Adrenal gland (tissue), 12 donors: ENCODE data around the gene EHD4. TPM values are rescaled to one million over a fixed set of nuclear protein-coding genes. Genes with fewer than 3 reads are reported as not detected.

Experiments used
- DNase-seq, 7 donors: peaks; one replicate each; pipeline ENCODE4 v3.0.0-alpha.2; 2019 to 2020
- H3K27ac ChIP-seq, 5 donors: fragments of 200-600 bp; sonication (generic) in 4 of 5; 1 replicate in 3 of 5; 2 replicates in 2 of 5; pipeline versions ENCODE4 v1.5.1 to v1.8.0; 2016 to 2020; ENCODE audit warnings: mild to moderate bottlenecking in 1 of 5
- H3K27me3 ChIP-seq: fragments of 200-600 bp; 2 replicates; pipeline ENCODE4 v1.8.0; 2021
- H3K36me3 ChIP-seq, 2 donors: fragments of 200-600 bp; replicated peaks in 1 of 2; 1 replicate in 1 of 2; 2 replicates in 1 of 2; pipeline versions ENCODE4 v1.5.1 to v1.8.0; 2018 to 2022
- H3K4me1 ChIP-seq, 2 donors: fragments of 200-600 bp; replicated peaks in 1 of 2; 1 replicate in 1 of 2; 2 replicates in 1 of 2; pipeline versions ENCODE4 v1.5.1 to v1.8.0; 2018 to 2021
- H3K4me3 ChIP-seq, 4 donors: fragments of 200-600 bp; sonication (generic) in 3 of 4; one replicate each; pipeline ENCODE4 v1.5.1; 2016 to 2018
- H3K9me3 ChIP-seq, 3 donors: fragments of 200-600 bp; sonication (generic) in 1 of 3; replicated peaks in 1 of 3; 1 replicate in 2 of 3; 2 replicates in 1 of 3; pipeline versions ENCODE4 v1.5.1 to v1.8.0; 2016 to 2021
- POLR2A ChIP-seq, 2 donors: fragments of 450-650 bp; IDR thresholded peaks; one replicate each; pipeline ENCODE4 v1.6.1; 2017; ENCODE audit warnings: antibody characterized with exemption in 2 of 2, mild to moderate bottlenecking in 2 of 2, moderate library complexity in 1 of 2
- WGBS, 4 donors: extraction: QIAGEN DNeasy Blood & Tissue Kit in 2 of 4; methylation state at CpG; one replicate each; pipeline versions ENCODE4 v1.1.5 to v1.1.7; 2013 to 2017; 5-methylcytosine and 5-hydroxymethylcytosine counted together
- intact Hi-C, 2 donors: fragments of 100-400 bp; cut with DNase I; formaldehyde crosslinking; loops; one replicate each; pipeline versions ENCODE4 v1.14.1 to v1.15.0; 2022 to 2023
- polyA plus RNA-seq, 3 donors: library from polyadenylated mRNA; stranded (reverse); fragments of 200-250 nt in 2 of 3; fragments of 350-450 nt in 1 of 3; fragmentation: Illumina TruSeq in 1 of 3; extraction: RNeasy Lipid Tissue Mini Kit (QIAGEN cat#74804) in 1 of 3; gene quantifications; one replicate each; pipeline ENCODE4 v1.2.3, GENCODE V29; 2013 to 2014
- total RNA-seq, 9 donors: library from RNA; depleted of rRNA in 4 of 9; stranded (reverse); fragments of >200 nt in 4 of 9; fragments of 120-200 nt in 1 of 9; fragmentation: NEBNext Ultra II Directional in 1 of 9; extraction: Animal tissue kit (Norgen Biotek cat#: 25700) in 1 of 9; gene quantifications; one replicate each; pipeline versions ENCODE4 v1.1.0 to v1.2.4, GENCODE V29; 2013 to 2023
- TF ChIP-seq, protein P1 (sequence below), 6 experiments: fragments of 450-650 bp in 4 of 6; fragments of 200-600 bp in 2 of 6; sonication (generic) in 1 of 6; IDR thresholded peaks; 1 replicate in 5 of 6; 2 replicates in 1 of 6; pipeline versions ENCODE4 v1.5.1 to v1.8.0; 2016 to 2021; ENCODE audit warnings: antibody characterized with exemption in 6 of 6, mild to moderate bottlenecking in 2 of 6, moderate library complexity in 1 of 6
- donor health status: healthy with polysubstance abuse.
- donor health status: Bipolar disorder and iron deficiency.
- donor health status: DM: yes; HTN: yes; CAD: no.
- donor health status: DM: no; HTN: no; CAD: no.
- donor health status: DM: no; HTN: no; CAD: no.
- donor health status: DM: yes; HTN: yes; CAD: no.

EHD4 gene
- total and polyA plus RNA-seq, 12 donors = 2.0 to 17.0 (median 11.5) TPM

DNA sequence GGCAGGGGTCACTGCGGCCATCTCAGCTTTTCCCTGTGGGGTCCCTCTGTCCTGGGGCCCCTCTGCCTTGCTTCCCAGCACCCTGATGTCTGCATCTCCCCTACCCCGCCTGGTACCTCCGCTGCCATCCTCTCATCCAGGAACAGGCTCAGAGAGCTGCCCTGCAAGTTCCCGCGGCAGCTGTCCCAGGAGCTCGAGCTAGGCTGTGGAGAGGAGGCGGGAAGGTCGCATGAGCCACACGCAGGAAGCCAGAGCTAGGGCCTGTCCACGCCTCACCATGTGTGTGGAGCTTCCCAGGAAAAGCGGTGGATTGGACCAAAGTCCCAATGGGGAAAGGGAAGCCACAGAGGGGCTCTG is 121.2 kb downstream of the EHD4 start:
- DNase-seq = peak in 2 of 7 donors; percentile 27 to 31
- whole genome bisulfite sequencing, 4 donors = 29 to 35% (median 34%) methylated on average over 10 to 11 of the region's 11 CpGs
- no peak overlapping the region for H3K4me3 ChIP-seq
- peaks cover 0 to 20% of the 10 kb centered on the region in 2 donors for H3K36me3 ChIP-seq
- intact Hi-C loops = no loop called here
- H3K4me1 ChIP-seq = no peaks in the 10 kb centered on the region
- no peaks in the 10 kb centered on the region for H3K9me3 ChIP-seq
- no peak overlapping the region for H3K27ac ChIP-seq
- H3K27me3 ChIP-seq = no peaks in the 10 kb centered on the region
- TF ChIP-seq, protein P1, sequence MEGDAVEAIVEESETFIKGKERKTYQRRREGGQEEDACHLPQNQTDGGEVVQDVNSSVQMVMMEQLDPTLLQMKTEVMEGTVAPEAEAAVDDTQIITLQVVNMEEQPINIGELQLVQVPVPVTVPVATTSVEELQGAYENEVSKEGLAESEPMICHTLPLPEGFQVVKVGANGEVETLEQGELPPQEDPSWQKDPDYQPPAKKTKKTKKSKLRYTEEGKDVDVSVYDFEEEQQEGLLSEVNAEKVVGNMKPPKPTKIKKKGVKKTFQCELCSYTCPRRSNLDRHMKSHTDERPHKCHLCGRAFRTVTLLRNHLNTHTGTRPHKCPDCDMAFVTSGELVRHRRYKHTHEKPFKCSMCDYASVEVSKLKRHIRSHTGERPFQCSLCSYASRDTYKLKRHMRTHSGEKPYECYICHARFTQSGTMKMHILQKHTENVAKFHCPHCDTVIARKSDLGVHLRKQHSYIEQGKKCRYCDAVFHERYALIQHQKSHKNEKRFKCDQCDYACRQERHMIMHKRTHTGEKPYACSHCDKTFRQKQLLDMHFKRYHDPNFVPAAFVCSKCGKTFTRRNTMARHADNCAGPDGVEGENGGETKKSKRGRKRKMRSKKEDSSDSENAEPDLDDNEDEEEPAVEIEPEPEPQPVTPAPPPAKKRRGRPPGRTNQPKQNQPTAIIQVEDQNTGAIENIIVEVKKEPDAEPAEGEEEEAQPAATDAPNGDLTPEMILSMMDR (IDR thresholded peaks at IDR 0.05) = no peak
- no peak for TF ChIP-seq POLR2A (IDR thresholded peaks at IDR 0.05)

DNA sequence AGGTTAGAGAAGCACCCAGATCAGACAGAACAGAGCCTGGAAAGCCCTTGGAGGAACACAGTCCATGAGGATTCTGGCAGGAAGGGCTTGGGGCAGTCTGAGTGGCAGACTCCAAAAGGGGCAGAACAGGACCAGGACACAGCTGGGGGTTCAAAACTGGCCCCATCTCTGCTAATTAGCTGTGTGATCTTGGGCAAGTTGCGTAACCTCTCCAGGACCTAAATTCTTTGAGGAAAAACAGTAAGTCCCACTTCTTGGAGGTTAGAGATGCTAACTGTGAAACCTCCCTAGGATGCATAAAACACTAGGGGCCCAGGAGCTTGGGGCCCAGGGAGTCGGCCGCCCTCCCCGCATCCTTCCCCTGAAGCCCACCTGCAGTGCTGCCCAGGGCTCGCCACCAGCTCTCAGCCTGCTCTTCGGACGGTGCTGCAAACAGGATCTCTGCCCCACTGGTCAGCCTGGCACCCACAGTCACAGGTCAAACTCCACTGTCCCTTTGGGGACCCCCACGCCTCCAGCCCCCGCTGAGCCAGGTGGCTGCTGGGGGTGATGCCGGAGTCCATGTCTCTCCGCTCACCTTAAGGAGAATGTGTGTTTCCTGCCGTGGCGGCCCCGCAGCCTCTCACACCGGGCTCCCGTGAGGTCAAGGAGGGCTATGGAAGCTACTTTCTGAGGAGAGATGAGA is 121.7 kb downstream of the EHD4 start:
- Histone ChIP-seq H3K9me3 (no peaks in the 10 kb centered on the region), H3K27ac (no peak overlapping the region), H3K4me3 (no peak overlapping the region), H3K27me3 (no peaks in the 10 kb centered on the region), H3K36me3 (peaks cover 0 to 25% of the 10 kb centered on the region in 2 donors), H3K4me1 (no peaks in the 10 kb centered on the region)
- no peak for DNase-seq
- 57 to 87% (median 68%) methylated on average over 5 to 16 of the region's 16 CpGs for WGBS, 4 donors
- TF ChIP-seq, protein P1 (IDR thresholded peaks at IDR 0.05) = no peak
- no peak for TF ChIP-seq POLR2A (IDR thresholded peaks at IDR 0.05)
- intact Hi-C loops = no loop called here

- H3K9me3 ChIP-seq = no peaks in the 10 kb centered on the region
- DNase-seq = peak in 1 of 7 donors; percentile 54
- H3K4me3 ChIP-seq = no peak overlapping the region
- WGBS, 4 donors = 65 to 75% (median 70%) methylated on average over 4 to 8 of the region's 8 CpGs
- peaks cover 0 to 26% of the 10 kb centered on the region in 2 donors for H3K36me3 ChIP-seq
- no peaks in the 10 kb centered on the region for H3K4me1 ChIP-seq
- no peaks in the 10 kb centered on the region for H3K27me3 ChIP-seq
- no peak overlapping the region for H3K27ac ChIP-seq
- intact Hi-C loops = no loop called here
- no peak for TF ChIP-seq POLR2A (IDR thresholded peaks at IDR 0.05)
- TF ChIP-seq, protein P1 (IDR thresholded peaks at IDR 0.05) = no peak
Observed at GRCh38 chr15:41849861-41850260, 122.5 kb downstream of the EHD4 start.

DNA sequence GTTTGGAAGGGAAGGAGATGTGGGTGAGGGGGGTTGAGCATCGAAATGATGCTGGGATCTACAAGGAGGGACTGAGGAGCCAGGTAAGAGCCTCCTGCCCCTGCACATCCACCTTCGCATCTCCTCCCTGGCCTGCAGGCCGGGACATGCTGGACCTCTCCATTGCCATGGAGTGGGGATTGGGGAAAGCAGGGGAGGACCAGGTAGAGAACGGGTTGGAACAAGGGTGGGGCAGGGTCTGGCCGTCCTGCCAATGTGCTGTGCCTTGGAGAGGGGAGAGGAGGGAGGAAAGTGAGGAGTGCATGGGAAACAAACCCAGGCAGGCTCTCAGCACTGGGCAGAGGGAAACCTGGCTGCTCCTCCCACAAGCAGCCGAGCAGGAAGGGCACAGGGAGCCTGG is 123.2 kb downstream of the EHD4 start:
- no peak for TF ChIP-seq POLR2A (IDR thresholded peaks at IDR 0.05)
- TF ChIP-seq, protein P1 (IDR thresholded peaks at IDR 0.05) = no peak
- DNase-seq = no peak
- no peak overlapping the region for H3K4me3 ChIP-seq
- H3K27me3 ChIP-seq = no peaks in the 10 kb centered on the region
- peaks cover 0 to 26% of the 10 kb centered on the region in 2 donors for H3K36me3 ChIP-seq
- no peaks in the 10 kb centered on the region for H3K9me3 ChIP-seq
- no peak overlapping the region for H3K27ac ChIP-seq
- H3K4me1 ChIP-seq = no peaks in the 10 kb centered on the region
- WGBS, 4 donors = 72 to 81% (median 78%) methylated on average over 6 of the region's 6 CpGs
- intact Hi-C loops = no loop called here
